GM18867 (cell line): ENCODE data around the gene ATOH8.
A peak's percentile ranks its signal among the peaks of the same experiment; 100 is the strongest.
"Not testable (repeated sequence)": the region's sequence is repeated elsewhere in the genome, so short reads cannot be mapped to it uniquely, and the experiment has no call there.

ENCODE experiments used
- ATAC-seq: cut with Tn5 transposase; IDR thresholded peaks from one replicate; pipeline ENCODE4 v1.9.1; 2021; ENCODE audit warnings: mild to moderate bottlenecking, moderate library complexity; ENCODE audit not compliant: unreplicated experiment

ATOH8 gene

GRCh38 chr2:85753525-85754312 lies at the start of gene ATOH8:
Gene ATOH8 (plus strand): TSS chr2:85753991. CDS start chr2:85754190, 199 bp downstream.
- no peak for ATAC-seq

- ATAC-seq = no peak
Measured at GRCh38 chr2:85704038-85704437, 49.8 kb upstream of the ATOH8 start.

GRCh38 chr2:85704800-85705679 lies 48.8 kb upstream of the ATOH8 start:
- ATAC-seq = peak; percentile 78

- ATAC-seq = no peak
Measured at GRCh38 chr2:85705680-85706039, 48.1 kb upstream of the ATOH8 start.

GRCh38 chr2:85706063-85706462 lies 47.7 kb upstream of the ATOH8 start:
- no peak for ATAC-seq

GRCh38 chr2:85706599-85707296 lies 47.0 kb upstream of the ATOH8 start:
- no peak for ATAC-seq

- peak; percentile 51 for ATAC-seq
Measured at GRCh38 chr2:85707304-85707703, 46.5 kb upstream of the ATOH8 start.

- ATAC-seq = no peak
Measured at GRCh38 chr2:85708641-85709040, 45.1 kb upstream of the ATOH8 start.

- no peak for ATAC-seq
Measured at GRCh38 chr2:85709401-85709811, 44.4 kb upstream of the ATOH8 start.

GRCh38 chr2:85710687-85711577 lies 42.9 kb upstream of the ATOH8 start:
- ATAC-seq = no peak

GRCh38 chr2:85711578-85712060 lies 42.2 kb upstream of the ATOH8 start:
- ATAC-seq = no peak

GRCh38 chr2:85712336-85712735 lies 41.5 kb upstream of the ATOH8 start:
- ATAC-seq = no peak

- ATAC-seq = no peak
Measured at GRCh38 chr2:85712849-85713612, 40.8 kb upstream of the ATOH8 start.

- ATAC-seq = no peak
Measured at GRCh38 chr2:85713836-85714235, 40.0 kb upstream of the ATOH8 start.

- not testable (repeated sequence) for ATAC-seq
Measured at GRCh38 chr2:85714421-85714820, 39.4 kb upstream of the ATOH8 start.

- no peak for ATAC-seq
Measured at GRCh38 chr2:85714841-85715240, 39.0 kb upstream of the ATOH8 start.

- no peak for ATAC-seq
Measured at GRCh38 chr2:85716346-85716914, 37.4 kb upstream of the ATOH8 start.

- ATAC-seq = no peak
Measured at GRCh38 chr2:85717308-85718008, 36.3 kb upstream of the ATOH8 start.

- ATAC-seq = no peak
Measured at GRCh38 chr2:85718009-85718391, 35.8 kb upstream of the ATOH8 start.
